GM21619 (cell line): ENCODE measurements around the gene OCLN.
"Not testable (repeated sequence)": the region's sequence is repeated elsewhere in the genome, so short reads cannot be mapped to it uniquely, and the experiment has no call there.

Source experiments
- ATAC-seq: cut with Tn5 transposase; IDR thresholded peaks from one replicate; pipeline ENCODE4 v1.9.1; 2021; ENCODE audit not compliant: unreplicated experiment

The OCLN gene

GRCh38 chr5:69491027-69491426 is 1.6 kb upstream of the OCLN start:
- no peak for ATAC-seq

- ATAC-seq, result no peak
These were observed 676 bp upstream of the OCLN start for GRCh38 chr5:69491838-69492390.

- ATAC-seq, result peak; percentile 37
These were observed 369 bp downstream of the OCLN start for GRCh38 chr5:69492923-69493395.

- ATAC-seq, result no peak
These were observed 975 bp downstream of the OCLN start for GRCh38 chr5:69493396-69494133.

- no peak for ATAC-seq
These were observed 1.9 kb downstream of the OCLN start for GRCh38 chr5:69494452-69494851.

GRCh38 chr5:69497006-69497520 is 4.5 kb downstream of the OCLN start:
- ATAC-seq, result no peak

- no peak for ATAC-seq
These were observed 5.8 kb downstream of the OCLN start for GRCh38 chr5:69498384-69498783.

GRCh38 chr5:69502367-69502766 is 9.8 kb downstream of the OCLN start:
- ATAC-seq, result no peak

GRCh38 chr5:69502767-69503488 is 10.3 kb downstream of the OCLN start:
- ATAC-seq, result no peak

GRCh38 chr5:69504036-69504435 is 11.4 kb downstream of the OCLN start:
- ATAC-seq, result no peak

GRCh38 chr5:69505306-69505705 is 12.7 kb downstream of the OCLN start:
- no peak for ATAC-seq

GRCh38 chr5:69509212-69509611 is 16.6 kb downstream of the OCLN start:
- ATAC-seq, result no peak

GRCh38 chr5:69510694-69511093 is 18.1 kb downstream of the OCLN start:
- ATAC-seq, result no peak

- ATAC-seq, result no peak
These were observed 20.2 kb downstream of the OCLN start for GRCh38 chr5:69512740-69513260.

- ATAC-seq, result not testable (repeated sequence)
These were observed 23.0 kb downstream of the OCLN start for GRCh38 chr5:69515570-69515969.

GRCh38 chr5:69516769-69517168 is 24.2 kb downstream of the OCLN start:
- no peak for ATAC-seq

GRCh38 chr5:69517763-69518212 is 25.2 kb downstream of the OCLN start:
- ATAC-seq, result no peak

GRCh38 chr5:69519285-69519684 is 26.7 kb downstream of the OCLN start:
- ATAC-seq, result no peak

- no peak for ATAC-seq
These were observed 29.4 kb downstream of the OCLN start for GRCh38 chr5:69522035-69522434.

GRCh38 chr5:69525490-69525889 is 32.9 kb downstream of the OCLN start:
- ATAC-seq, result no peak

GRCh38 chr5:69526660-69527059 is 34.1 kb downstream of the OCLN start:
- no peak for ATAC-seq
